ENCODE results near the gene LGI2. TPM values are rescaled to one million over a fixed set of nuclear protein-coding genes. Genes with fewer than 3 reads are reported as not detected.

The LGI2 gene
- polyA plus RNA-seq, 1 donor (not counting 4 experiments of a cell fraction or from before 2014, with no cell fraction given), result 0.69 TPM

GRCh38 chr4:24999392-25000089, 31.2 kb downstream of the LGI2 start:
- Histone ChIP-seq H3K9me1 (ENCODE audit: control insufficient read depth, extremely low read depth, insufficient read depth, low read length) (no peaks in the 10 kb centered on the region), H2AFZ (ENCODE audit: control insufficient read depth, low read length) (no peak overlapping the region), H3K36me3 (ENCODE audit: control insufficient read depth in 2 of 2, extremely low read depth in 1 of 2, insufficient read depth in 2 of 2, low read length in 2 of 2) (no peaks in the 10 kb centered on the region), H3K4me1 (ENCODE audit: control insufficient read depth, extremely low read depth, insufficient read depth, low read length) (no peaks in the 10 kb centered on the region), H3K9me3 (ENCODE audit: control insufficient read depth, low read depth, low read length) (no peaks in the 10 kb centered on the region), H3K4me2 (ENCODE audit: control insufficient read depth, extremely low read depth, insufficient read depth, low read depth, low read length) (no peak overlapping the region), H3K27ac (ENCODE audit: control insufficient read depth, insufficient read depth, low read length) (no peak overlapping the region), H3K79me2 (ENCODE audit: control insufficient read depth, insufficient read depth, low read length) (no peaks in the 10 kb centered on the region), H4K20me1 (ENCODE audit: control insufficient read depth, extremely low read depth, insufficient read depth, low read length) (no peaks in the 10 kb centered on the region), H3K4me3 (ENCODE audit: control insufficient read depth in 2 of 3, extremely low read depth in 1 of 3, insufficient read depth in 2 of 3, low read depth in 1 of 3, low read length in 3 of 3) (no peak overlapping the region), H3K9ac (ENCODE audit: control insufficient read depth, extremely low read depth, insufficient read depth, low read length) (no peak overlapping the region), H3K27me3 (ENCODE audit: control insufficient read depth, extremely low read depth, insufficient read depth, low read length) (peaks cover 13% of the 10 kb centered on the region)
- DNase-seq (ENCODE audit: low read depth, low spot score) (no peak), FAIRE-seq (no peak)
- dilution Hi-C loops (cut with MboI; ENCODE audit: extremely low pct_ligation_motif_present, low sequenced_read_pairs), result no loop called here
- TF ChIP-seq CTCF (optimal IDR thresholded peaks at IDR 0.05 in 1 of 3, IDR thresholded peaks at IDR 0.05 in 1 of 3, conservative IDR thresholded peaks at IDR 0.05 in 1 of 3; ENCODE audit: extremely low read depth in 1 of 3, insufficient read depth in 2 of 3, low read length in 3 of 3) (no peak), EZH2 (IDR thresholded peaks at IDR 0.05; ENCODE audit: low read length) (no peak)

- H3K9ac ChIP-seq (ENCODE audit: control insufficient read depth, extremely low read depth, insufficient read depth, low read length), result no peak overlapping the region
- TF ChIP-seq CTCF (optimal IDR thresholded peaks at IDR 0.05 in 1 of 3, IDR thresholded peaks at IDR 0.05 in 1 of 3, conservative IDR thresholded peaks at IDR 0.05 in 1 of 3; ENCODE audit: extremely low read depth in 1 of 3, insufficient read depth in 2 of 3, low read length in 3 of 3), result no peak
- TF ChIP-seq EZH2 (IDR thresholded peaks at IDR 0.05; ENCODE audit: low read length), result no peak
- H3K27ac ChIP-seq (ENCODE audit: control insufficient read depth, insufficient read depth, low read length), result no peak overlapping the region
- H3K4me1 ChIP-seq (ENCODE audit: control insufficient read depth, extremely low read depth, insufficient read depth, low read length), result no peaks in the 10 kb centered on the region
- no peak overlapping the region for H2AFZ ChIP-seq (ENCODE audit: control insufficient read depth, low read length)
- no peaks in the 10 kb centered on the region for H3K36me3 ChIP-seq (ENCODE audit: control insufficient read depth in 2 of 2, extremely low read depth in 1 of 2, insufficient read depth in 2 of 2, low read length in 2 of 2)
- no peak overlapping the region for H3K4me3 ChIP-seq (ENCODE audit: control insufficient read depth in 2 of 3, extremely low read depth in 1 of 3, insufficient read depth in 2 of 3, low read depth in 1 of 3, low read length in 3 of 3)
- H3K9me1 ChIP-seq (ENCODE audit: control insufficient read depth, extremely low read depth, insufficient read depth, low read length), result no peaks in the 10 kb centered on the region
- no peak for DNase-seq (ENCODE audit: low read depth, low spot score)
- no peaks in the 10 kb centered on the region for H4K20me1 ChIP-seq (ENCODE audit: control insufficient read depth, extremely low read depth, insufficient read depth, low read length)
- dilution Hi-C loops (cut with MboI; ENCODE audit: extremely low pct_ligation_motif_present, low sequenced_read_pairs), result no loop called here
- no peaks in the 10 kb centered on the region for H3K79me2 ChIP-seq (ENCODE audit: control insufficient read depth, insufficient read depth, low read length)
- H3K9me3 ChIP-seq (ENCODE audit: control insufficient read depth, low read depth, low read length), result no peaks in the 10 kb centered on the region
- no peak overlapping the region for H3K4me2 ChIP-seq (ENCODE audit: control insufficient read depth, extremely low read depth, insufficient read depth, low read depth, low read length)
- FAIRE-seq, result no peak
- peaks cover 3% of the 10 kb centered on the region for H3K27me3 ChIP-seq (ENCODE audit: control insufficient read depth, extremely low read depth, insufficient read depth, low read length)
These were observed 35.3 kb downstream of the LGI2 start for GRCh38 chr4:24995346-24995919.
